Measurements from ENCODE around the gene CFAP70.

Gene CFAP70

GRCh38 chr10:73215749-73216148 lies 142.9 kb downstream of the CFAP70 start:
- no peak for DNase-seq (ENCODE audit: low read depth)

GRCh38 chr10:73211106-73211811 lies 147.4 kb downstream of the CFAP70 start:
- DNase-seq (ENCODE audit: low read depth), result no peak

DNA sequence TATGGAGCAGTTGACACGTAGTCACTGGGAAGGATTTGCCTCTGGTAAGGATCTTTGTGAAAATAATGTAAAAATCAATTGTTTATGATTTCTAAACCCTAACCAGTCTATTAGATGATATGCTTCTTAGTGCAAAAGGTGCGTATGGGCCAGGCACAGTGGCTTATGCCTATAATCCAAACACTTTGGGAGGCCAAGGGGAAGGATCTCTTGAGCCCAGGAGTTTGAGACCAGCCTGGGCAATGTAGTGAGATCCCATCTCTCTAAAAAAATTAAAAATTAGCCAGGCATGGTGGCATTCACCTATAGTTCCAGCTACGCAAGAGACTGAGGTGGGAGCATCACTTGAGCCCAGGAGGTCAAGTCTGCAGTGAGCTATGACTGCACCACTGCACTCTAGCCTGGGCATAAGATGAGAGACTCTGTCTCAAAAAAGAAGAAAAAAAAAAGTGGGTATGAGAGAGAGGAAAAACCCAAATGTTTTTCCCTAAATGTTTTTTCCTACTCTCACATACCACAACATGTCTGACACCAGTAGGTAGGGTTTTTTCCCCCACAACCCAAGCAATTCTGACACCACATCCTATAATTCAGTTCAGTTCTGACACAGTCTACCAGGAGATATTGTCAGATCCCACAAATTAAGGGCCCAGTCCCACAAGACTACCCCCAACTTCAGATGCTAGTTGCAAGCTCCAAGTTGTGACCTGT lies 148.1 kb downstream of the CFAP70 start:
- no peak for DNase-seq (ENCODE audit: low read depth)

GRCh38 chr10:73209705-73210104 lies 149.0 kb downstream of the CFAP70 start:
- DNase-seq (ENCODE audit: low read depth), result no peak

GRCh38 chr10:73207883-73208282 lies 150.8 kb downstream of the CFAP70 start:
- no peak for DNase-seq (ENCODE audit: low read depth)

DNA sequence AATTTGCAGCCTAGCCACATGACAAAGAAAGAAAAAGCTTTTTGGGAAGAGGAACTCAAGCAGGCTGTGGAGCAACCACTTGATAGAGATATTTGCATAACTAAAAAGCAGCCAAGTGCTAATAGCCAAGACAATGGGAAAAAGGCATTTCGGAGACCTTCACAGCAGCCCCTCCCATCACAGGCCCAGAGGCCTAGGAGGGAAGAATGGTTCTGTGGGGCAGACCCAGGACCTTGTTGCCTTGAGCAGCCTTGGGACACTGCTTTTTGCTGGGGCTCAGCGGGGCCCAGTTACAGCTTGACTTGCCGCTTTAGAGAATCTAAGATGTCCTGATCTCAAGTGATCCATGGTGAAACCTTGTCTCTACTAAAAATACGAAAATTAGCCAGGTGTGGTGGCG lies 152.3 kb downstream of the CFAP70 start:
- no peak for DNase-seq (ENCODE audit: low read depth)

DNA sequence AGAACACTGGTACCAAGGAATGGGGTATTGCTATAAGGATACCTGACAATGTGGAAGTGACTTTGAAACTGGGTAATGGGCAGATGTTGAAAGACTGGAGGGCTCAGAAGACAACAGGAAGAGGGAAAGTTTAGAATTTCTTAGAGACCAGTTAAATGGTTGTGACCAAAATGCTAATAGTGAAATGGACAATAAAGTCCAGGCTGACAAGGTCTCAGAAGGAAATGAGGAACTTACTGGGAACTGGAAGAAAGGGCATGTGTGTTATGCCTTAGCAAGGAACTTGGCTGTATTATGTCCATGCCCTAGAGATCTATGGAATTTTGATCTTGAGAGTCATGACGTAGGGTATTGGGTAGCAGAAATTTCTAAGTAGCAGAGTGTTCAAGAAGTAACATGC lies 152.8 kb downstream of the CFAP70 start:
- no peak for DNase-seq (ENCODE audit: low read depth)

- no peak for DNase-seq (ENCODE audit: low read depth)
These were observed 153.6 kb downstream of the CFAP70 start for GRCh38 chr10:73205081-73205480.
